GM18498 (cell line): Measurements from ENCODE around the gene INMT.
"Not testable (repeated sequence)": the region's sequence is repeated elsewhere in the genome, so short reads cannot be mapped to it uniquely, and the experiment has no call there.

Experiments used
- ATAC-seq: cut with Tn5 transposase; IDR thresholded peaks from one replicate; pipeline ENCODE4 v1.9.1; 2021; ENCODE audit warnings: mild to moderate bottlenecking, moderate library complexity; ENCODE audit not compliant: unreplicated experiment

The INMT gene

DNA sequence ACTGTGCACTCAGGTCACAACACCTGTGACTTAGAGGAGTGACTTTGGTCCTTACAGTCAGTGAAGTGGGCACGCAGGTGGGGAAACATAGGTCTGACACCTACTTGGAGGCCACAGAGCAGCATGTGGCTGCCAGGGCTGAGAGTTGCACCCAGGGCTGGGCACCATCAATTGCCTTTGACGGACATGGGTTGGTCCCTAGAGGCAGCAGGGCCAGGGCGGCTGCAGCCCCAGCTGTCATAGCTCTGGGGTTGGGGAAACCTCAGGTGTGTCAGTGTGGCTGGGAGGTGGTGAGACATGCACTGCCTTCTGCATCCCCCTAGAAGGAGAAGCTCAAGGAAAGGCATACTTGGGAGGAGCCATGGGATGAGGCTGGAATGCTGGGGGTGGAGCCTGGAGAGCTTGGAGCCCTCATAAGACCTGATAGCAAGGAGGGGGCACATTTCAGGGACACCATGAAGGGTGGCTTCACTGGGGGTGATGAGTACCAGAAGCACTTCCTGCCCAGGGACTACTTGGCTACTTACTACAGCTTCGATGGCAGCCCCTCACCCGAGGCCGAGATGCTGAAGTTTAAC is at the start of gene INMT:
TSS of gene INMT (plus strand) at position 440 of the 578 bp plus-strand sequence. CDS start at position 456, 16 bp downstream.
- no peak for ATAC-seq

DNA sequence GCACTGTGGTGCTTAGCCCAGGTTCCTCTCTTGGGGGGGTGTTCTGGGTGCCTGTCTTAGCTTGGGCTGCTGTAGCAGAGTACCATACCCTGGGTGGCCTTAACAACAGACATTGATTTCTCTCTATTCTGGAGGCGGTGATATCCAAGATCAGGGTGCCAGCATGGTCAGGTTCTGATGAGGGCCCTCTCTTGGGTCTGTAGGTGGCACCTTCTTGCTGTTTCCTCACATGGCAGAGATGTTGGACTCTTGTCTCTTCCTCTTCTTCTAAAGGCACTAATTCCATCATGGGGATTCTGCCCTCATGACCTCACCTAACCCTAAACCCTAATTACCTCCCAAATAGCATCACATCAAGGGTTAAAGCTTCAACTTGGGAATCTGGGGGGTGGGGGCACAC is 49.7 kb upstream of the INMT start:
- ATAC-seq, result no peak

DNA sequence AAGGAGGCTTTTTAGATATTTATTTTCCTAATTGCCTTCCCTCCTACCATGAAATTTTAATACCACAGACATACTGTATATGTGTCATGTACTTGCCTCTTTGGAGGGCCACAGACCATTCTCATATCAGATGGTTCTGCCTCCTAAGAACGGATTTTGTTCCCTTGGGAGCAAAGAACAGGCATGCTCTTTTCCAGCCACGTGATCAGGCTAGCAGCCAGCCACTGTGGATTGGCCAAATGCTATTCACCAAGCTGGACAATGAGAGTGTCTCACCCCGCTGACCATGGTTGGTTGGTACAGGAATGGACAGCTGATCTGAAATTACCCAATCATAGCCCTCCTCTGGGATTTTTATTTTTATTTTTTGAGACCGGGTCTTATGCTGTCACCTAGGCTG is 48.2 kb upstream of the INMT start:
- ATAC-seq, result no peak

DNA sequence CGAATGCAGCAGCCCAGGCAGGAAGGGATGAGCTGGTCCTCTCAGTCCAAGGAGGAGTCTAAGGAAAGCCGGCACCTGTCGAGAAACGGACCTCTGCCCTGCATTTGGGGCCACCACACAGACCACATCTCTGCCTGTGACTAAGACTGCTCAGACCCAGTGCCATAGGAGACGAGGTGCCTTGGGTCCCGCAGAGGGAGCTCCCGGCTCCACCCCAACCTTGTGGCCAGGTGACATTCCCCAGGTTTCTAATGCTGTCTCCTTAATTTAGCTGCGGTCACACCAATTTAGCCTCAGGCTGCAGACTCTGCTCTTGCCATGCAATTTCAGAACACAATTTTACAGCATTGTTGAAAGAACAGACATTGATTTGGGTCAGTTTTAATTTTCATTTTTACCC is 46.9 kb upstream of the INMT start:
- ATAC-seq, result no peak

DNA sequence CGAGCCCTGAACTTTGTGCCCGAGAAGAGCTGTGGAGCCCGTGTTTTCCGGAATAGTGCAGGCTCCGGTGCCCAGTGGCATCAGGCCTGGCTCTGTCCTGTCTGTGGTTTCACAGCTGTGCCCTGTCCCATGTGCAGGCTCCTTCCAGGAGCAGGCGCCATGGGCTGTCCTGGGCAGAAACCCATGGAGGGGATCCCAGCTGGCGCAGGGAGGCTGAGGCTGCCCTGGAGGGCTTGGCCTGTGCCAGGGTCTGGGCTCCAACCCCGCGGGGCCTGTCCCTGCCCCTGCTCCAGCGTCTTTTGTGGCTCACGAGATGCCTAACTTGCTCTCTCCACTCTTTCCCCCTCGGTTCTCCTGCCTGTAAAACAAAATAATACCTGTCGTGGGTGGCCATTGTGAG is 46.3 kb upstream of the INMT start:
- no peak for ATAC-seq

DNA sequence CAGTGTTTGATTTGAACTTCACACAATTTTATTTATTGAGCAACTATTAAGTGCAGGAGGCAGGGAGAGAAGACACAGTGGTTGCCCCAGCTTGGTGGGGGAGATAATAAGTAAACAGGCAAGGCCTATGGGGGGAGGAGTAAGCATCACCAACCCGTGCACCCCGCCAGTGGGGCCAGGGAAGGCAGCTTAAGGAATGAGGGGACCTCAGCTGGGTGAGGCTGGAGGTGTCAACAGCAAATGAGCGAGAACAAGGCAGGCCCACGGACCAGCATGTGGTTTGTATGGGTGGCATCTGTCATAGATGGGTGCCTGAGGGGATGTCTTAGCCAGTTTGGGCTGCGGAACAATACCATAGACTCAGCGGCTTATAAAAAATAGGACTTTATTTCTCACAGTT is 45.6 kb upstream of the INMT start:
- no peak for ATAC-seq

DNA sequence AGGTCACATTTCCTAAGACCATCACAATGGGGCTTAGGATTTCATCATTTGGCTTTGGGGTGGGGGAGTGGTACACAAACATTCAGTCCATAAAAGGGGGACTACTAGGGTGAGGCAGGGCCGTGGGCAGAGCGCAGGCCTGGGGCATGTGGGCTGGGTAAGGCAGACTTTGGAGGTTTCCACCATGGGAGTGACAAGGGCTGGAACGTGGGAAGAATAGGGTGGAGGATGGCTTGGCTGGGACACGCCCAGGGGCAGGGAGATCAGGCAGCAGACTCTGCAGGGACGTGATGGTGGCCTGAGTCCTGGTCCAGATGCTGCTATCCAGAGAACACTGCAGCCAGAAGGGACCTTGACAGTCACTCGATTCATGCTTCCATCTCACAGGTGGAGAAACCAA is 45.0 kb upstream of the INMT start:
- no peak for ATAC-seq

DNA sequence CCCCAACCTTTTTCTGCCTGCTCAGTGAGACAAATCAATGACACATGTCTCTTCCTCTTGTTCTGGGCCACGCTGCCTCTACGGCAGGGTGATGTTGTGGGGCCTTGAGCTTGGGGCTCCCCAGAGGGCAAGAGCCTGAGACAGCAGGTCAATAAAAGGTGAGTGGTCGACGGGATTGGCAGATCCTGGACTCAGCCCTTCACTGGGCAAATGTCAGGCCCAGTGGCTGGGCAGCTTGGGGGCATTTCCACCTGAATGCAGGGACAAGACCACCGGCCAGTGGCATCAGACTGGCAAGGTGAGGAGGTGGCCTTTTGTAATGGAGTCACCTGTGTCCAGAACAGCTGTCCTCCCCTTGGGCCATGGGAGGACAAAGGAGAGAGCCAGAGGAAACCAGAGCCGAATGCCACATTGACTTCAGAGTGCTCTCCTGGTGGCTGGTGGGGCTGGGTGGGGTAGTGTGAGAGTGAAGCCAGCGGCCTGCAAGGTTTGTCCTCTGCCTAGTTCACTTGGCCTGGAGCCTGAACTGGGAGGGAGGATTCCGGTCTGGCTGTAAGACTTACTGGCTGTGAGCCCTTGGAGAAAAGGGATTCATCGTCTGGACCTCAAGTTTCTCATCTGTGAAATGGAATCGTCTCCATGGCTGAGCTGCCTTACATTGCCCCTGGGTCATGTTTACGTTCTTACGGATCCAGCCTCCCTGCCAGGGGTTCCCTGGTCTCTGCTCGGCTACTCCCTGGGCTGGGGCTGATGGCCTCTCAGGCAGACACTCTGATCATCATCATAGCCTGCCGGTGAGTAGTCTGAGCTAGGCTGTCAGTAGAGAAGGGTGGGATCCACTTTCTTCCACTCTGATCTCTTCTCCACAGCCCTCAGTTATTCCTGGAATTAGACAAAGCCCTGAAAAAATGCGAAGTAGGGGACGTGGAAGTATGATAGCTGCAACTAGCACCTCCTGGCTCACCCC is 44.3 kb upstream of the INMT start:
- no peak for ATAC-seq

DNA sequence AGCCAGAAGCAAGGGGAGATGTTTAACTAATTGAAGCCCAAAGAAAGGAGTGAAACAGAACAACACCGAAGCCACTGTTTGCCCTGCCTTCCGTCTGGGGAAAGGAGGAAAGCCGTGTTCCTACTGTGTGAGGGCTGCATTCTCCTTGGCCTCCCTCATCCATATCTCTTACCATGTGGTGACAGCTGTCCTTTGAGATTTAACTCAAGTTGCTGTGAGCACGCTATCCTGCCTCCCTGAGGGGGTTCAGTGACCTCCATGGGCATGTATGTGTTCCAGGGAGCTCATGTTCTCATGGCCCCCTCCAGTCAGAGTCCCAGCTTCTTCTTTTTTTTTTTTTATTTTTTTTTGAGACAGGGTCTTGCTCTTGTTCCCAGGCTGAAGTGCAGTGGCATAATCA is 43.5 kb upstream of the INMT start:
- ATAC-seq, result no peak

DNA sequence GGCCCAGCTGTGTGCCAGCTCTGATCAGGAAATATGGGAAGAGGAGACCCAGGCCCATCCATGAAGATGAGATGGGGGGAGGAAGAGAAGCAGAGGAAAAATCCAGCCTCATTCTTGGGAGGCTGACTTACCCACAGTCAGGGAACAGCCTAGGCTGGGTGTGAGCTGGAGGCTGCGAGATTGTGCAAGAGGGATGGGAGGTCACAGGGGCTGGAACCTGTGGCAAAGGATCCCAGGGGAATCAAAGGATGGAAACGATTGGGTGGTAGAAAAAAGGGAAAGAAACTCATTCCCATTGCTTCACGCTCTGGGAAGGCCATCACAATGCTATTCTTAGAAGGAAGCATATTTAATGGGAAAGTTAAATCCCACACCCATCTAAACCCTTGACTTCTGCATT is 43.0 kb upstream of the INMT start:
- ATAC-seq, result no peak

DNA sequence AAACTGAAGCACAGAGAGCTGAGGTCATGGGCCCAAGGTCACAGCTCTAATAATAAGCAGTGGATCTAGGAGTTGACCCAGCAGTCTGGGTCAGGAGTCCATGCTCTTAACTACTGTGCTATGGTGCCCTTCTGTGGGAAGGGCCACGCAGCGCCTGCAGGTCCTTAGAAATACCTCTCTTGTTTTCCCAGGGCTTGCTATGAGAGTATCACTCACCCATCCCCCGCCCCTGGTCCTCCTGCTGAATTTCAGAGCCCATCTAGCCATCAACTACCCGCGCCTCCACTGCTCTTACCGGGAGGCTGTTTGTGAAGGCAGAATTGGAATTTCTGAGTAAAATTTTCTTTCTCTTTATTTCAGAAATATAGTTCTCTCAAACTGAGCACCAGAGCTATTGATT is 42.4 kb upstream of the INMT start:
- ATAC-seq, result no peak

DNA sequence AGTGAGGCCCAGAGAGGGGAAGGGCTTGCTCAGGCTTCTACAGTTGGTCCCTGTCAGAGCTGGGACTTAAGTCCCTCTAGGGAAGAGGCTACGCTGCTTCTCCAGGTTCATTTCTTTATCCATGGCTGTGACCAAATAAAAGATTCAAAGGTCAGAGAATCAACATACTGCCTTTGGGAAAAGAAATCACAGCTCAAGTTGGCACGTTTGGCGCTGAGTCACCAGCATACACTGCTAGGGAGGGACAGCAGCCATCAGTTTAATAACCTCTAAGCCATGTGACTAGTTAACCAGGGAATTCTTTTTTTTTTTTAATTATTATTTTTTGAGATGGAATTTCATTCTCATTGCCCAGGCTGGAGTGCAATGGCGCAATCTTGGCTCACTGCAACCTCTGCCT is 41.3 kb upstream of the INMT start:
- no peak for ATAC-seq

DNA sequence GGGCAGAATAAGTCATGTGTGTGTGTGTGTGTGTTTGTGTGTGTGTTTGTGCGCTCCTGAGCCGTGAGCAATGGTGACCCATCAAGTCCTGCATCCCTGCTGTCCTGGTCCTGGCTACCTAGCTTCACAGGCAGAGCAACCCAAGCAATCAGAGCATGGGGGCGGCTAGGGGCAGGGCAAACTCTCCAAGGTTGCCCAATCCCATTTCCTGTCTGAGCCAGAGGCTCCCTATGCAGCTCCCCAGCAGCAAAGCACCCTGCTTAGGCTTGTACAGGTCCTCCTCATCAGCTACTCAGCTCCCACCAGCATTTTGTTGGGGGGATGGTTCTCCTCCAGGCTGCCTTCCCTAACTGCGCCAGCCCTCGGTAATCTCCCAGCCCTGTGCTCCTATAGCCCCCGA is 38.5 kb upstream of the INMT start:
- ATAC-seq, result no peak

DNA sequence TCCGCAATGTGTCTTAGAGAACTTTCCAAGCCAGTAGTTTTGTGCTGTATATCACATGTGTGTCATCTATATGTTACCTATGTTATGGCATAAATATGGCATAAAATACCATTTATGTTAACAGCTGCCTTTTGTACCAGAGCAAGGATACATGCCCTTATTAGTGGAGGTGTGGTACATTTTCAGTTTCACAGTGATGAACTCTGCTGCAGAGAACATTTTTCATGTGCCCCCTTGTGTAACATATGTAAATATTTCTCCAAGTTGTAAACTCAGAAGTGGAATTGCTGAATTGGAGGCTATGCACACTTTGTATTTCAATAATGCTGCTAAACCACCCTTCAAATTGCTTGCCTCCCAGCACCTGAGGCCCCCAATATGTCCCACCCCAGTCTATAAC is 37.8 kb upstream of the INMT start:
- ATAC-seq, result no peak

DNA sequence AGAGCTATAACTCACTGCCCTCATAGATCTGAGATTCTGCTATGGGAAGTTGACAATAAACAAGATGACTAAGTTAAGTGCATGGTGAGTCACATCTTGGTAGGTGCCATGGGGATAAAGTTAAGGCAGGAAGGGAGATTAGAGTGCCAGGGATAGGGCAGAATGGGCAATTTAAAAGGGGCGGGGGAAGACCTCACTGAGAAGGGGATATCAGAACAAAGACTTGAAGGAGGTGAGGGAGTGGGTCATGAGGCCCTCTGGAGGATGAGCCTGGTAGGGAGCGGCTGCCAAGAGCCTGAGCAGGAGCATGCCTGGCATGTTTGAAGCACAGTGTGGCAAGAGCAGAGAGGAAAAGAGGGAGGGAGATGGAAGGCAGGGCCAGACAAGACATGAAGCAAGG is 34.8 kb upstream of the INMT start:
- no peak for ATAC-seq

DNA sequence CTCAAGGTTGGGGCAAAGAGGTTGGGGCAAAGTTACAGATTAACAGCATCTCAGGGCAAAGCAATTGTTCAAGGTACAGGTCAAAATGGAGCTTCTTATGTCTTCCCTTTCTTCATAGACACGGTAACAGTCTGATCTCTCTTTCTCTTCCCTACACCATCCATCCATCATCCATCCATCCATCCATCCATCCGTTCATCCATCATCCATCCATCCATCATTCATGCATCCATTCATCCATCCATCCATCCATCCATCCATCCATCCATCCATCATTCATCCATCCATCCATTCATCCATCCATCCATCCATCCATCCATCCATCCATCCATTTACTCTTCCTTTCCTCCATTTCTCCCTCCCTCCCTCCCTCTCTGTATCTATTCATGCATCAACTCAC is 32.5 kb upstream of the INMT start:
- ATAC-seq, result not testable (repeated sequence)

DNA sequence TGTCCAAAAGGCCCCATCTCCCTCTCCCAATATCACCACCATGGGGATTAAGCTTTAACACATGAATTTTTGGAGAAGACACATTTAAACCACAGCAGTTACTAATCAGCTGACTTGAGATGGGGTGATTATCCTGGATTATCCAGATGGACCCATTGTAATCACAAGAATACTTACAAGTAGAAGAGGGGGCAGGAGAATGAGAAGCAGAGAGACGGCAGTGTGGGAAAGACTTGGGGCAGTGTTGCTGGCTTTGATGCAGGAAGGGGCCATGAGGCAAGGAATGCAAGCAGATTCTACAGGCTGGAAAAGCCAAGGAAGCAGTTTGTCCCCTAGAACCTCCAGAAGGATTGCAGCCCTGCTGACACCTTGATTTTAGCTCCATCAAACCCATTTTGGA is 30.7 kb upstream of the INMT start:
- no peak for ATAC-seq

DNA sequence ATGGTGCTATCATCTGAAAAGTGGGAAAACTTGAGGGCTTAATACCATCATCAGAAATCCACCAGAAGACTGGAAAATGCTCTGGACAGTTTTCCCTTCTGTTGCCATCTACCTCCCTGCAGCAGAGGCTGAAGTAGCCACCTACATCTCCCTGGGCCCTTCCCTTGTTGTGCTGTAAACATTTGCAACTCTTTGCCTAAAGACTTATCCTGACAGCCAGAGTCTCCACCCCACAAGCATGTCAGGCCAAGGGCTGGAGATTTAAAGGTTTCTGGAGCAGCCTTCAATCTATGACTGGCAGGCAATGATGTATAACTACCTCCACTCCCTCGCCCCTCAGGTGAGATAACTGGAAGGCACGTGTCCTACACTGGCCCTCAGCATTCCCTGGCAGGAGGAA is 29.7 kb upstream of the INMT start:
- ATAC-seq, result no peak

DNA sequence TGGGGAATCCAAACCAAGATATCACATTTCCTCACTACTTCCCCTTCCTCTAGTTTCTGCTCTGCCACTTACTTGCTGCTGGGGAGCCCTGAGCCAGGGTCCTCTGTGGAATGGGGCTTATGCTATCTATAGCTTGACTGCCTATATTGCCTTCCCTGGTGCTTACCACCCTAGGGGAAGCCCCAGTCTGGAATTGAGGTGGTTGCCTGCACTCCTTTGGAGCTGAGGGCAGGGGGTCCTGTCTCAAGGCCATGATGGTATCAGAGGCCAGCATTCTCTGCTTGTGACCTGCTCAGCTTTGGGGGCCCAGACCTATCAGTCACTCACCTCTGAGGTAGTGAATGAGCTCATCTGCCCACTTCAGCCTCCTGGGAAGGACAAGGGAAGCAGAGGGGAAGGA is 29.3 kb upstream of the INMT start:
- no peak for ATAC-seq

DNA sequence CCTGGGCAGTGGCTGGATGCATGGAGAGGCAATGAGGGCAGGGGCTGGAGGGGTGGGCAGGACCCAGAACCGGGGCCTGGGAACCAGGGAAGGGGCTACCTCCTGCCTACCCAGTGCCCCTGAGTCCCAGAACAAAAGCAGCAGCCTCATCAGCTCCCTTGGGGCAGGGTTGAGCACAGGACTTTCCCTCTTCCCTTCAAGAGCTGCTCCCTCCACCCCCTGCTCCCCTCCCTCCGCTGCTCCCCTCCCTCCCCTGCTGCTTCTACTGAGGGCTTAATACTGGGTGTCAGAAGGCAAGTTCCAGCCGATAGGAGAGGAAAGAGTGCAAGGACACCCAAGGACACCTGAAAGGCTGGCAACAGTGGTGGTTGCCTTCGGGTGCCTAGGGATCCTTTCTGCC is 28.2 kb upstream of the INMT start:
- no peak for ATAC-seq

DNA sequence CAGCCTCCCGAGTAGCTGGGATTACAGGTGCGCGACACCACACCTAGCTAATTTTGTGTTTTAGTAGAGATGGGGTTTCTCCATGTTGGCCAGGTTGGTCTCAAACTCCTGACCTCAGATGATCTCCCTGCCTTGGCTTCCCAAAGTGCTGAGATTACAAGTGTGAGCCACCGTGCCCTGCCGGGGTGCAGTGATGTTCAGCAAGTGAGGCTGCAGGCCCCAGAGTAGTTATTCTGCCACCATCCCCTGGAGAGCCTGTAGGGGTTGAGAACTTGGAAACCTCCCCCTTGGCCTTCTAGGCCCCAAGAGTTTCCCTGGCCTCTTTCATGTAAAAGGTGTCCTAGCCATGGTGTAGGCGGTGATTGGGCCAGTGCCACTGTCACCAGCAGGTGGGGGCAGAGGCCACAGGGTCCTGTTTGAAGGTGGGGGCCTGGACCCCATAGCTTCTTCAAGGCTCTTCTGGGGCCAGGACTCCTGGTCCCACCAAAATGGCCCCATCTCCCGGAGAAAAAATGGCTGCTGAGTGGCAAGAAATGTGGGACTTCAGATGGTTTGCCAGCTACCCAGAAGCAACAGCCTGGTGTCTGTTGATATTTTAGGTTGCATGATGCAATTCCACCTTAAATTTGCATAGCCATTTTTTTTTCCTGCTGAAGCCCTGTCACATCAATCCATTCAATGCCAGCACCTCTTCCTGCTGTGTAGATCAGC is 25.5 kb upstream of the INMT start:
- ATAC-seq, result no peak
